Smooth muscle cell (in vitro differentiated cells): ENCODE results near the gene HHATL. TPM values are rescaled to one million over a fixed set of nuclear protein-coding genes. Genes with fewer than 3 reads are reported as not detected.

ENCODE experiments used
- DNase-seq: peaks from one replicate; lab custom pipeline; 2025; ENCODE audit not compliant: unreplicated experiment; lab: John Stamatoyannopoulos, UW
- H2AFZ ChIP-seq: fragments of 200-600 bp; sonication (generic); 2 replicates; pipeline ENCODE4 v1.6.0; 2016; ENCODE audit warnings: antibody characterized with exemption, low read depth, mild to moderate bottlenecking
- H3F3A ChIP-seq: fragments of 200-600 bp; sonication (generic); 2 replicates; pipeline ENCODE4 v1.6.0; 2017; ENCODE audit warnings: antibody characterized with exemption, low read depth
- H3K27ac ChIP-seq: fragments of 200-600 bp; sonication (generic); 2 replicates; pipeline ENCODE4 v1.5.1; 2016; ENCODE audit warnings: low read depth, mild to moderate bottlenecking
- H3K27me3 ChIP-seq: fragments of 200-600 bp; sonication (generic); 2 replicates; pipeline ENCODE4 v1.6.1; 2016; ENCODE audit warnings: low read depth, mild to moderate bottlenecking
- H3K36me3 ChIP-seq: fragments of 200-600 bp; sonication (generic); 2 replicates; pipeline ENCODE4 v1.5.1; 2016; ENCODE audit warnings: low read depth
- H3K4me1 ChIP-seq: fragments of 200-600 bp; sonication (generic); 2 replicates; pipeline ENCODE4 v1.5.1; 2016; ENCODE audit warnings: low read depth
- H3K4me2 ChIP-seq: fragments of 200-600 bp; sonication (generic); 2 replicates; pipeline ENCODE4 v1.6.0; 2016; ENCODE audit warnings: mild to moderate bottlenecking
- H3K4me3 ChIP-seq: fragments of 200-600 bp; sonication (generic); 2 replicates; pipeline ENCODE4 v1.5.1; 2016; ENCODE audit warnings: mild to moderate bottlenecking
- H3K79me2 ChIP-seq: fragments of 200-600 bp; sonication (generic); 2 replicates; pipeline ENCODE4 v1.6.0; 2016; ENCODE audit warnings: low read depth, mild to moderate bottlenecking
- H3K9ac ChIP-seq: fragments of 200-600 bp; sonication (generic); 2 replicates; pipeline ENCODE4 v1.6.0; 2016; ENCODE audit warnings: low read depth
- H3K9me3 ChIP-seq: fragments of 200-600 bp; sonication (generic); replicated peaks from 2 replicates; pipeline ENCODE4 v1.5.1; 2016; ENCODE audit warnings: low read depth
- H4K20me1 ChIP-seq: fragments of 200-600 bp; sonication (generic); 2 replicates; pipeline ENCODE4 v1.6.0; 2016; ENCODE audit warnings: low read depth
- WGBS: methylation state at CpG from one replicate; pipeline ENCODE4 v1.1.7; 2016; ENCODE audit warnings: low lambda C conversion rate; 5-methylcytosine and 5-hydroxymethylcytosine counted together
- polyA plus RNA-seq: library from polyadenylated mRNA; unstranded; fragments of >200 nt; fragmentation: Nextera tagmentation; extraction: Ambion mirVana; gene quantifications from 2 replicates; pipeline ENCODE4 v1.2.1, GENCODE V29; 2016
- total RNA-seq: library from RNA; depleted of rRNA; stranded (reverse); fragments of >200 nt; gene quantifications from 2 replicates; pipeline ENCODE4 v1.2.3, GENCODE V29; 2014
- TF ChIP-seq, protein P1 (sequence below): fragments of 200-600 bp; sonication (generic); IDR thresholded peaks from 2 replicates; pipeline ENCODE4 v1.5.1; 2017; ENCODE audit warnings: borderline replicate concordance, mild to moderate bottlenecking, antibody characterized with exemption; ENCODE audit not compliant: insufficient read depth, poor library complexity, severe bottlenecking

HHATL gene
- total and polyA plus RNA-seq, 2 experiments from 2014 or later = not detected

DNA sequence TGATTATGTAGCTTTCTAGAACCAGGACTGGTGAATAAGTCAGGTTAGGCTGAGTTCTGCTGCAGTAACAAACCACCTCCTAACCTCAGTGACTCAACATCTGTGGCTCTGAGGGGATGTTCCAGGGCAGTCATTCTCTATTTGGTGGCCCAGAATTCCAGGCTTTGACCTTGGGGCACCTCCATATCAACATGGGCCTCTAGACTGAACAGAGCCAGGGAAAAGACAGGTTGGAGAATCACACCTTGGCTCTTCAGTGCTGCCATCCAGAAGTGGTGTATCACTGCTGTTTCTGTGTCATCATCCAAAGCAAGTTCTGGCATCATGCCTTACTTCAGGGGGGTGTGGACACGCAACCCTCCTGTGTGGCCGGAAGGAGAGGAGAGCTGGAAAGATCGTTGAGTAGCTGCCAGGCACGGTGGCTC is 33.8 kb downstream of the HHATL start:
- H3K27me3 ChIP-seq = no peaks in the 10 kb centered on the region
- 90% methylated on average over 4 of the region's 4 CpGs for WGBS

DNA sequence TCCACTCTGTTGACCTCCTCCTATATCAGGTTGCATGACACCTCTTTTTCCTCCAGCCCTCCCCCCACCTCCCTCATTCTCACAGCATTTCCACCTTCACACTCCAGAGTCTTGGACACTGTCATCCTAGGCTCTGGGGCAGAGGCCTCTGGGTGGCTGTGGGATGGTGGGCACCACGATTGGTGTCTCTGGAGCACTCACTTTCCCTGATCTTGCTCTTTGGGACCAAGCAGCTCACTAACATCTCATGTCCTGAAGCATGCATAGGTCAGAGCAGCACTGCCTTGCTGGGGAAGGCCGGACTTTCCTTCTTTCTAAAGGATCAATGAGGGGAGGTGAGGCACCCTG is 34.2 kb downstream of the HHATL start:
- Histone ChIP-seq H3K36me3 (no peaks in the 10 kb centered on the region), H3K4me2 (no peak overlapping the region), H3K27ac (no peak overlapping the region), H3K4me1 (no peaks in the 10 kb centered on the region), H3F3A (no peaks in the 10 kb centered on the region), H3K9ac (no peak overlapping the region), H3K4me3 (no peak overlapping the region), H3K79me2 (no peaks in the 10 kb centered on the region), H3K27me3 (no peaks in the 10 kb centered on the region), H2AFZ (no peak overlapping the region), H3K9me3 (no peaks in the 10 kb centered on the region), H4K20me1 (no peaks in the 10 kb centered on the region)
- no peak for DNase-seq
- WGBS = 94% methylated on average over 2 of the region's 2 CpGs
- TF ChIP-seq, protein P1, sequence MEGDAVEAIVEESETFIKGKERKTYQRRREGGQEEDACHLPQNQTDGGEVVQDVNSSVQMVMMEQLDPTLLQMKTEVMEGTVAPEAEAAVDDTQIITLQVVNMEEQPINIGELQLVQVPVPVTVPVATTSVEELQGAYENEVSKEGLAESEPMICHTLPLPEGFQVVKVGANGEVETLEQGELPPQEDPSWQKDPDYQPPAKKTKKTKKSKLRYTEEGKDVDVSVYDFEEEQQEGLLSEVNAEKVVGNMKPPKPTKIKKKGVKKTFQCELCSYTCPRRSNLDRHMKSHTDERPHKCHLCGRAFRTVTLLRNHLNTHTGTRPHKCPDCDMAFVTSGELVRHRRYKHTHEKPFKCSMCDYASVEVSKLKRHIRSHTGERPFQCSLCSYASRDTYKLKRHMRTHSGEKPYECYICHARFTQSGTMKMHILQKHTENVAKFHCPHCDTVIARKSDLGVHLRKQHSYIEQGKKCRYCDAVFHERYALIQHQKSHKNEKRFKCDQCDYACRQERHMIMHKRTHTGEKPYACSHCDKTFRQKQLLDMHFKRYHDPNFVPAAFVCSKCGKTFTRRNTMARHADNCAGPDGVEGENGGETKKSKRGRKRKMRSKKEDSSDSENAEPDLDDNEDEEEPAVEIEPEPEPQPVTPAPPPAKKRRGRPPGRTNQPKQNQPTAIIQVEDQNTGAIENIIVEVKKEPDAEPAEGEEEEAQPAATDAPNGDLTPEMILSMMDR = no peak

More for the DNA sequence above, 33.8 kb downstream of the HHATL start:
- H4K20me1 ChIP-seq = no peaks in the 10 kb centered on the region
- no peak overlapping the region for H3K9ac ChIP-seq
- TF ChIP-seq, protein P1 = no peak
- H3K36me3 ChIP-seq = no peaks in the 10 kb centered on the region
- H3K9me3 ChIP-seq = no peaks in the 10 kb centered on the region
- H3K27ac ChIP-seq = no peak overlapping the region
- H2AFZ ChIP-seq = no peak overlapping the region
- no peak overlapping the region for H3K4me2 ChIP-seq
- DNase-seq = no peak
- no peaks in the 10 kb centered on the region for H3K79me2 ChIP-seq
- H3F3A ChIP-seq = no peaks in the 10 kb centered on the region
- H3K4me3 ChIP-seq = no peak overlapping the region
- H3K4me1 ChIP-seq = no peaks in the 10 kb centered on the region

DNA sequence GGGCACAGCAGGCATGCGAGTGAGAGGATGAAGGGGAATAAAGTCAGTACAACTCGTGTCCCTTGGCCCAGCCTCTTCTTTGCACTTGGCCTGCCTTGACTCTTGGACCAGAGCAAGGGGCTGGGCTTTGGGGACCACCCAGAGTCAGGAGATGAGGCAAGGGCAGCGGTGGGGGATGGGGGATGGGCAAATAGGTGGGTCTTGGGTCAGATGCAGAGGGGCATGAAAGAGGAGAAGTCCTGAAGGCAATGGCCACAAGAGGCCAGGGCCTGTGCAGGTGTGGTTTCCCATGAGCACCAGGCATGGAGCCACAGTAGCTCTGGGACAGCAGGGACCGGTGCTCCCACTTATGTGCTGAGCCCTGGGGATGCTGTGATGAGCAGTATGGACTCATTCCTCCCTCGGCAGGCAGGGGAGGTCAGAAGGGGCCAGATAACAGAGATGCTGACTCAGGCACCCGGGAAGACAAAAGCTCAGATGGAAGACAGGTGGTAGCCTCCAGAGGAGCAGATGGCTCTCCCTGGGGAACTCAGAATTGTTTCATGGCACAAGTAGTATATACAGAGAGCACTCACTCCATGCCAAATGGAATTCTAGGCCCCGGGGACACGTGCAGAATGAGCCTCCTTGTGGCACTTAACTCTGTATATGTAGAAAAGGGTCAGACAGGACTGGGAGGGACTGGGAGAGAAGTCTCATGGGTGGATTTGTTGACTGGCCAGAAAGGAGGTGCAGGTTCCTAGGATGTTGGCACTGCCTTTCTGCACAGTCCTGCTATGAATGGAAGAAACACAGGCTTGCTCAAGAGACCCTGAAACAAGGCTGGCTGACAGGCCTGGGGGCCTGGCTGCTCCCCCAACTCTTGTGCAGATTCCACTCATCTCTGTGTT is 34.8 kb downstream of the HHATL start:
- no peaks in the 10 kb centered on the region for H3K4me1 ChIP-seq
- H3K27ac ChIP-seq = no peak overlapping the region
- WGBS = 81% methylated on average over 8 of the region's 8 CpGs
- no peak overlapping the region for H3K9ac ChIP-seq
- H3K36me3 ChIP-seq = no peaks in the 10 kb centered on the region
- DNase-seq = no peak
- no peaks in the 10 kb centered on the region for H3K79me2 ChIP-seq
- H3K4me3 ChIP-seq = no peak overlapping the region
- no peaks in the 10 kb centered on the region for H3K27me3 ChIP-seq
- H3F3A ChIP-seq = no peaks in the 10 kb centered on the region
- H3K9me3 ChIP-seq = no peaks in the 10 kb centered on the region
- H2AFZ ChIP-seq = no peak overlapping the region
- TF ChIP-seq, protein P1 = no peak
- no peak overlapping the region for H3K4me2 ChIP-seq
- no peaks in the 10 kb centered on the region for H4K20me1 ChIP-seq
